CD14-positive monocyte (primary cell): ENCODE measurements around the gene HDGF. TPM values are rescaled to one million over a fixed set of nuclear protein-coding genes. Genes with fewer than 3 reads are reported as not detected.

ENCODE experiments used
- DNase-seq, 3 donors: peaks; one replicate each; pipeline ENCODE4 v3.0.0-alpha.2; 2011 to 2022
- H2AFZ ChIP-seq: 2 replicates; pipeline ENCODE4 v1.6.0; 2012; ENCODE audit warnings: mild to moderate bottlenecking, low read depth, low read length, inconsistent platforms; ENCODE audit not compliant: insufficient read depth, poor library complexity, severe bottlenecking
- H3K27ac ChIP-seq, 2 donors: 1 replicate in 1 of 2; 2 replicates in 1 of 2; pipeline ENCODE4 v1.5.1; 2012 to 2013; ENCODE audit warnings: low read length in 2 of 2, control low read depth in 1 of 2, inconsistent platforms in 1 of 2, low read depth in 1 of 2, mild to moderate bottlenecking in 1 of 2
- H3K27me3 ChIP-seq, 2 donors: one replicate each; pipeline versions ENCODE4 v1.6.0 to v1.6.1; 2011 to 2013; ENCODE audit warnings: low read length in 2 of 2; ENCODE audit not compliant: control insufficient read depth in 2 of 2, insufficient read depth in 2 of 2
- H3K36me3 ChIP-seq, 2 donors: replicated peaks in 1 of 2; 1 replicate in 1 of 2; 2 replicates in 1 of 2; pipeline versions ENCODE4 v1.5.1 to v1.6.1; 2012 to 2013; ENCODE audit warnings: low read length in 2 of 2, control low read depth in 1 of 2, inconsistent platforms in 1 of 2, mild to moderate bottlenecking in 1 of 2; ENCODE audit not compliant: insufficient read depth in 2 of 2, control insufficient read depth in 1 of 2
- H3K4me1 ChIP-seq, 2 donors: 1 replicate in 1 of 2; 2 replicates in 1 of 2; pipeline versions ENCODE4 v1.5.1 to v1.6.1; 2012 to 2013; ENCODE audit warnings: low read length in 2 of 2, control low read depth in 1 of 2, inconsistent platforms in 1 of 2, mild to moderate bottlenecking in 1 of 2, moderate library complexity in 1 of 2; ENCODE audit not compliant: insufficient read depth in 2 of 2, control insufficient read depth in 1 of 2
- H3K4me2 ChIP-seq: replicated peaks from 2 replicates; pipeline ENCODE3; 2012; ENCODE audit warnings: low read length, moderate library complexity, mild to moderate bottlenecking; ENCODE audit not compliant: poor library complexity, severe bottlenecking; ENCODE audit errors: extremely low read depth
- H3K4me3 ChIP-seq, 3 experiments: fragments of 200-600 bp in 1 of 3; sonication (generic) in 1 of 3; replicated peaks in 1 of 3; 1 replicate in 2 of 3; 2 replicates in 1 of 3; pipeline ENCODE4 v1.5.1; 2011 to 2013; ENCODE audit warnings: low read length in 3 of 3, mild to moderate bottlenecking in 3 of 3, control low read depth in 2 of 3, low read depth in 2 of 3, inconsistent platforms in 1 of 3, moderate library complexity in 1 of 3
- H3K79me2 ChIP-seq: 2 replicates; pipeline ENCODE4 v1.6.0; 2012; ENCODE audit warnings: mild to moderate bottlenecking, control low read depth, inconsistent platforms, low read length, moderate library complexity; ENCODE audit not compliant: insufficient read depth
- H3K9ac ChIP-seq: 2 replicates; pipeline ENCODE4 v1.6.0; 2017; ENCODE audit warnings: low read length, mild to moderate bottlenecking; ENCODE audit not compliant: insufficient read depth, poor library complexity, severe bottlenecking
- H3K9me3 ChIP-seq, 2 donors: replicated peaks in 1 of 2; 1 replicate in 1 of 2; 2 replicates in 1 of 2; pipeline versions ENCODE4 v1.5.1 to v1.6.1; 2012 to 2013; ENCODE audit warnings: low read length in 2 of 2, control low read depth in 1 of 2; ENCODE audit not compliant: control insufficient read depth in 1 of 2, insufficient read depth in 1 of 2
- H4K20me1 ChIP-seq: 2 replicates; pipeline ENCODE4 v1.6.0; 2012; ENCODE audit warnings: mild to moderate bottlenecking, low read length, control low read depth, moderate library complexity; ENCODE audit not compliant: insufficient read depth
- H3K27ac Mint-ChIP-seq, 7 donors: one replicate each; pipeline ENCODE4 v1.8.0; 2020; ENCODE audit warnings: mild to moderate bottlenecking in 7 of 7, mixed read lengths in 7 of 7, moderate library complexity in 6 of 7, inconsistent platforms in 2 of 7
- H3K27me3 Mint-ChIP-seq, 3 donors: one replicate each; pipeline ENCODE4 v1.8.0; 2021 to 2022; ENCODE audit warnings: low read depth in 3 of 3, mild to moderate bottlenecking in 3 of 3, mixed read lengths in 3 of 3, moderate library complexity in 3 of 3, inconsistent platforms in 1 of 3
- H3K36me3 Mint-ChIP-seq, 2 donors: one replicate each; pipeline ENCODE4 v1.8.0; 2020; ENCODE audit warnings: mixed read lengths in 2 of 2, inconsistent platforms in 1 of 2, mild to moderate bottlenecking in 1 of 2
- H3K4me1 Mint-ChIP-seq: one replicate; pipeline ENCODE4 v1.8.0; 2020; ENCODE audit warnings: mild to moderate bottlenecking, mixed read lengths
- H3K4me3 Mint-ChIP-seq, 2 donors: one replicate each; pipeline ENCODE4 v1.8.0; 2020; ENCODE audit warnings: mild to moderate bottlenecking in 2 of 2, mixed read lengths in 2 of 2, moderate library complexity in 1 of 2
- H3K9me3 Mint-ChIP-seq, 7 donors: one replicate each; pipeline ENCODE4 v1.8.0; 2020 to 2022; ENCODE audit warnings: mixed read lengths in 7 of 7, mild to moderate bottlenecking in 6 of 7, moderate library complexity in 6 of 7, inconsistent platforms in 2 of 7
- CTCF ChIP-seq: fragments of 200-600 bp; IDR thresholded peaks from one replicate; pipeline ENCODE4 v1.8.0; 2022; ENCODE audit warnings: antibody characterized with exemption, mild to moderate bottlenecking
- WGBS: methylation state at CpG from one replicate; pipeline ENCODE4 v1.1.5; 2013; ENCODE audit warnings: missing lambda C conversion rate; ENCODE audit not compliant: insufficient coverage; 5-methylcytosine and 5-hydroxymethylcytosine counted together
- intact Hi-C, 2 donors: fragments of 100-400 bp; cut with micrococcal nuclease; formaldehyde crosslinking; loops; one replicate each; pipeline versions ENCODE4 v1.15.0 to v1.15.1; 2023
- polyA plus RNA-seq, 3 donors: library from polyadenylated mRNA; depleted of rRNA in 1 of 3; unstranded in 2 of 3; stranded (reverse) in 1 of 3; fragments of 300-500 nt in 2 of 3; fragments of >200 nt in 1 of 3; fragmentation: Illumina TruSeq in 2 of 3; gene quantifications; 1 replicate in 2 of 3; 2 replicates in 1 of 3; pipeline ENCODE4 v1.2.3, GENCODE V29; 2012 to 2021

HDGF gene
- polyA plus RNA-seq, 3 donors: 23.9 to 92.4 (median 49.9) TPM

- no CpG with 5 or more reads among the region's 3 CpGs for WGBS
- Histone ChIP-seq H3K4me1 (peaks cover 16 to 22% of the 10 kb centered on the region in 2 donors), H3K4me2 (no peak overlapping the region), H2AFZ (no peak overlapping the region), H3K36me3 (peaks cover 13 to 50% of the 10 kb centered on the region in 2 donors), H3K79me2 (peaks cover 97% of the 10 kb centered on the region), H3K27ac (no peak overlapping the region), H3K9me3 (no peaks in the 10 kb centered on the region), H3K4me3 (no peak overlapping the region), H4K20me1 (peaks cover 63% of the 10 kb centered on the region), H3K9ac (no peak overlapping the region), H3K27me3 (no peaks in the 10 kb centered on the region)
- H3K9me3 Mint-ChIP-seq: no peaks in the 10 kb centered on the region
- H3K27me3 Mint-ChIP-seq: no peaks in the 10 kb centered on the region
- H3K4me3 Mint-ChIP-seq: no peak overlapping the region
- TF ChIP-seq CTCF: no peak
- peaks cover 33 to 35% of the 10 kb centered on the region in 2 donors for H3K36me3 Mint-ChIP-seq
- intact Hi-C loops: no loop called here
- no peak for DNase-seq
- H3K27ac Mint-ChIP-seq: peak overlapping the region in 1 of 7 donors; percentile 16
- H3K4me1 Mint-ChIP-seq: peaks cover 36% of the 10 kb centered on the region
Observed at GRCh38 chr1:156772222-156772621, 20.7 kb upstream of the HDGF start.

DNA sequence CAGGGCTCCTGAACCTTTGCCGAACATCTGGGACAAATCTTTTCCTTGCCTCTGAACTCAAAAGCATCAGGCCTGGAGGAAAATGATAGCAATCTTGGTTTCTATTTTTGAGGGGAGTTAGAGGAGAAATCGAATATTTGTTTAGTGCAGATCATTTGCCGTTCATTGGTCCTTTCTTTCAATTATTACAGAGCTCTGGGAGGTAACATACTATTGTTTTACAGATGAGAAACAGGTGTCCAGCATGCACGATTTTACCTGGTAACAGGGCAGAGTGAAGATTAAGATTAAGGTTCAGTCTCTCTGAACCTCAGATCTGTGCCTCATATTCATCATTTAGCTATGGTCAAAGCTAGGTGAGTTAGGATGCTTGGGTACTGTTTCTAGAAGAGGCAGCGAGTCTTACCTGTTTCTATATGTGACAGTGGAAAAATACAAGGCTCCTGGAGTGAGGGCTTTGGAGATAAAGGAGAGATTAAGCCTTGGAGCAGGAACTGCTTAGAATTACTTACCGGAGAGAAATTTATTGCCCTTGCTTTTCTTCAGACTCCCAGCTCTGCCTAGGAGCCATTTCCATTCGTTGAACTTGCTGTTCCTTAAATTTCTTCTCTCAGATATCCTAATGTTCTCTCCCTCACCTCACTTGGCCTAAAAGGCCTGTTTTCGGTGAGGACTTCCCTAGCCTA, 17.3 kb upstream of the HDGF start:
- H3K4me1 ChIP-seq: peaks cover 31 to 37% of the 10 kb centered on the region in 2 donors

More for the DNA sequence above, 17.3 kb upstream of the HDGF start:
- H3K4me2 ChIP-seq: peak overlapping the region; percentile 95
- peaks cover 32% of the 10 kb centered on the region for H4K20me1 ChIP-seq
- peak overlapping the region in 1 of 2 donors; percentile 97 for H3K27ac ChIP-seq
- peaks cover 0 to 2% (median 0%) of the 10 kb centered on the region in 3 donors for H3K27me3 Mint-ChIP-seq
- H3K9me3 ChIP-seq: no peaks in the 10 kb centered on the region
- peak overlapping the region; percentile 70 to 95 (median 79) for H3K4me3 ChIP-seq
- H3K36me3 Mint-ChIP-seq: peaks cover 27 to 33% of the 10 kb centered on the region in 2 donors
- DNase-seq: no peak
- no peak for TF ChIP-seq CTCF
- H3K79me2 ChIP-seq: peaks cover 71% of the 10 kb centered on the region
- H3K4me1 Mint-ChIP-seq: peaks cover 33% of the 10 kb centered on the region
- peaks cover 13 to 36% of the 10 kb centered on the region in 2 donors for H3K36me3 ChIP-seq
- H3K4me3 Mint-ChIP-seq: no peak overlapping the region
- H3K9ac ChIP-seq: peak overlapping the region; percentile 100
- no peaks in the 10 kb centered on the region for H3K9me3 Mint-ChIP-seq
- peak overlapping the region; percentile 82 for H2AFZ ChIP-seq
- H3K27ac Mint-ChIP-seq: peak overlapping the region in 1 of 7 donors; percentile 18
- WGBS: 83% methylated on average over 4 of the region's 8 CpGs
- H3K27me3 ChIP-seq: no peaks in the 10 kb centered on the region
- intact Hi-C loops: loop anchor here in 1 of 2 donors (5.0 kb wide), 1 partner anchor 36 kb away; no protein-coding TSS in a partner anchor
